Heart left ventricle (tissue), 16 donors: ENCODE results near the gene SCAANT1. TPM values are rescaled to one million over a fixed set of nuclear protein-coding genes. Genes with fewer than 3 reads are reported as not detected.

ENCODE experiments used
- ATAC-seq, 4 donors: fragments of 200-7000 bp; cut with Tn5 transposase; one replicate each; pipeline ENCODE4 v1.9.1; 2020 to 2022; ENCODE audit warnings: moderate library complexity in 4 of 4, mild to moderate bottlenecking in 3 of 4, moderate number of reproducible peaks in 1 of 4
- DNase-seq, 5 donors: peaks; one replicate each; pipeline ENCODE4 v3.0.0-alpha.2; 2020
- H3K27ac ChIP-seq, 12 donors: fragments of 200-600 bp; sonication (generic) in 4 of 12; one replicate each; pipeline versions ENCODE4 v1.5.0 to v1.8.0; 2016 to 2022; ENCODE audit warnings: mild to moderate bottlenecking in 2 of 12
- H3K27me3 ChIP-seq, 9 donors: fragments of 200-600 bp; sonication (generic) in 2 of 9; one replicate each; pipeline versions ENCODE4 v1.5.1 to v1.8.0; 2016 to 2022; ENCODE audit warnings: mild to moderate bottlenecking in 3 of 9
- H3K36me3 ChIP-seq, 9 donors: fragments of 200-600 bp; sonication (generic) in 2 of 9; one replicate each; pipeline versions ENCODE4 v1.5.0 to v1.8.0; 2018 to 2022; ENCODE audit warnings: mild to moderate bottlenecking in 2 of 9
- H3K4me1 ChIP-seq, 12 donors: fragments of 200-600 bp; sonication (generic) in 4 of 12; one replicate each; pipeline versions ENCODE4 v1.5.0 to v1.8.0; 2016 to 2022; ENCODE audit warnings: mild to moderate bottlenecking in 3 of 12
- H3K4me3 ChIP-seq, 12 donors: fragments of 200-600 bp; sonication (generic) in 4 of 12; one replicate each; pipeline versions ENCODE4 v1.5.0 to v1.8.0; 2017 to 2022; ENCODE audit warnings: mild to moderate bottlenecking in 9 of 12, moderate library complexity in 4 of 12
- H3K9me3 ChIP-seq, 12 donors: fragments of 200-600 bp; sonication (generic) in 4 of 12; one replicate each; pipeline versions ENCODE4 v1.5.0 to v1.8.0; 2016 to 2022; ENCODE audit warnings: mild to moderate bottlenecking in 1 of 12
- POLR2A ChIP-seq, 2 donors: fragments of 450-650 bp; IDR thresholded peaks; one replicate each; pipeline ENCODE4 v1.6.1; 2017; ENCODE audit warnings: antibody characterized with exemption in 2 of 2, mild to moderate bottlenecking in 2 of 2, moderate library complexity in 2 of 2
- WGBS, 4 donors: extraction: QIAGEN DNeasy Blood & Tissue Kit in 2 of 4; methylation state at CpG; one replicate each; pipeline versions ENCODE4 v1.1.5 to v1.1.7; 2013 to 2018; 5-methylcytosine and 5-hydroxymethylcytosine counted together
- intact Hi-C, 10 donors: fragments of 100-400 bp; cut with DNase I; formaldehyde crosslinking; loops; one replicate each; pipeline versions ENCODE4 v1.11.1 to v1.14.2; 2022
- polyA plus RNA-seq, 2 donors: library from polyadenylated mRNA; stranded (reverse); fragments of 200-250 nt; gene quantifications; one replicate each; pipeline ENCODE4 v1.2.3, GENCODE V29; 2013
- total RNA-seq, 9 donors: library from RNA; depleted of rRNA in 2 of 9; stranded (reverse); fragments of >200 nt in 2 of 9; fragmentation: NEBNext Ultra II Directional in 3 of 9; extraction: Animal tissue kit (Norgen Biotek cat#: 25700) in 3 of 9; gene quantifications; one replicate each; pipeline versions ENCODE4 v1.1.0 to v1.2.4, GENCODE V29; 2016 to 2023
- TF ChIP-seq, protein P1 (sequence below), 12 donors: fragments of 200-600 bp; sonication (generic) in 4 of 12; IDR thresholded peaks; one replicate each; pipeline versions ENCODE4 v1.5.0 to v1.8.0; 2018 to 2022; ENCODE audit warnings: antibody characterized with exemption in 12 of 12, mild to moderate bottlenecking in 5 of 12
- donor health status: ischemic (EF 13 %, LVEDD 7.1; RV severe dilation, severe dysfunction).
- donor health status: healthy with polysubstance abuse.
- donor health status: DM: no; HTN: yes; CAD: no.
- donor health status: DM: no; HTN: no; CAD: no.
- donor health status: ischemic (EF 25% LVEDD 6.9; RV normal size, moderate dysfunction).
- donor health status: ischemic (EF 25% LVEDD 5.7; RV mildly dilated, moderate dysfunction).
- donor health status: healthy.
- donor health status: DM: yes; HTN: yes; CAD: no.
- donor health status: ischemic (EF 35%, LVEDD 5.7; RV mildly dilated, moderate dysfunction).
- donor health status: nonischemic (EF 11% LVEDD 7.7; RV severe dilation, severe dysfunction).
- donor health status: DM: yes; HTN: yes; CAD: no.
- donor health status: PGD.
- donor health status: ischemic (EF 29% LVEDD 5.4; RV normal size, mild dysfunction).
- donor health status: nonischemic (EF 23%, LVEDD 6.1; RV moderate dilation, normal function).

The SCAANT1 gene
- total and polyA plus RNA-seq, 11 donors: not detected

GRCh38 chr3:63869940-63870614 lies 42.1 kb downstream of the SCAANT1 start:
- Histone ChIP-seq H3K27me3 (no peaks in the 10 kb centered on the region), H3K27ac (no peak overlapping the region), H3K4me1 (peaks cover 0 to 25% (median 6%) of the 10 kb centered on the region in 12 donors), H3K36me3 (peaks cover 0 to 7% (median 0%) of the 10 kb centered on the region in 9 donors), H3K4me3 (no peak overlapping the region), H3K9me3 (no peaks in the 10 kb centered on the region)
- WGBS, 4 donors: 85 to 91% (median 88%) methylated on average over 3 of the region's 3 CpGs
- no peak for DNase-seq
- TF ChIP-seq, protein P1, sequence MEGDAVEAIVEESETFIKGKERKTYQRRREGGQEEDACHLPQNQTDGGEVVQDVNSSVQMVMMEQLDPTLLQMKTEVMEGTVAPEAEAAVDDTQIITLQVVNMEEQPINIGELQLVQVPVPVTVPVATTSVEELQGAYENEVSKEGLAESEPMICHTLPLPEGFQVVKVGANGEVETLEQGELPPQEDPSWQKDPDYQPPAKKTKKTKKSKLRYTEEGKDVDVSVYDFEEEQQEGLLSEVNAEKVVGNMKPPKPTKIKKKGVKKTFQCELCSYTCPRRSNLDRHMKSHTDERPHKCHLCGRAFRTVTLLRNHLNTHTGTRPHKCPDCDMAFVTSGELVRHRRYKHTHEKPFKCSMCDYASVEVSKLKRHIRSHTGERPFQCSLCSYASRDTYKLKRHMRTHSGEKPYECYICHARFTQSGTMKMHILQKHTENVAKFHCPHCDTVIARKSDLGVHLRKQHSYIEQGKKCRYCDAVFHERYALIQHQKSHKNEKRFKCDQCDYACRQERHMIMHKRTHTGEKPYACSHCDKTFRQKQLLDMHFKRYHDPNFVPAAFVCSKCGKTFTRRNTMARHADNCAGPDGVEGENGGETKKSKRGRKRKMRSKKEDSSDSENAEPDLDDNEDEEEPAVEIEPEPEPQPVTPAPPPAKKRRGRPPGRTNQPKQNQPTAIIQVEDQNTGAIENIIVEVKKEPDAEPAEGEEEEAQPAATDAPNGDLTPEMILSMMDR (IDR thresholded peaks at IDR 0.05): no peak
- TF ChIP-seq POLR2A (IDR thresholded peaks at IDR 0.05): no peak
- ATAC-seq: no peak
- intact Hi-C loops: loop anchor here in 5 of 10 donors (5.0 to 10.0 kb wide), 3 partner anchors 32 to 125 kb away; partner anchors contain the start of gene SCAANT1 (in 1 of the 5)

DNA sequence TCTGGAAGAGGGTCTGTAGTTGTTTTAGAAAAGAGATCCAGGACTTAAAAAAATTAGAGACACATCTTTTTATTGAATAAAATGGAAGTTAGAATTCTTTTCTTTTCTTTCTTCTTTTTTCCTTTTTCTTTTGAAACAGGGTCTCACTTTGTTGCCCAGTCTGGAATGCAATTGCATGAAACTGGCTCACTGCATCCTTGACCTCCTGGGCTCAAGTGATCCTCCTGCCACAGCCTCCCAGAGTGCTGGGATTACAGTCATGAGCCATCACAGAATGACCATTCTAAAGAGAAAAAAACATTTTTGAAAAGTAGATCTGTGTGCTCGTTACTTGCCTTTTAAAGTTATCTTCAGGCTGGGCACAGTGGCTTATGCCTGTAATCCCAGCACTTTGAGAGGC lies 45.0 kb downstream of the SCAANT1 start:
- intact Hi-C loops: loop anchor here in 5 of 10 donors (5.0 to 10.0 kb wide), 3 partner anchors 35 to 128 kb away; partner anchors contain the start of gene SCAANT1 (in 1 of the 5)
- Histone ChIP-seq H3K9me3 (no peaks in the 10 kb centered on the region), H3K4me3 (no peak overlapping the region), H3K27me3 (no peaks in the 10 kb centered on the region), H3K4me1 (peaks cover 3 to 26% (median 16%) of the 10 kb centered on the region in 12 donors), H3K27ac (no peak overlapping the region), H3K36me3 (peaks cover 0 to 7% (median 0%) of the 10 kb centered on the region in 9 donors)
- WGBS, 4 donors: 95 to 100% (median 96%) methylated on average over 1 of the region's 1 CpG
- no peak for TF ChIP-seq POLR2A (IDR thresholded peaks at IDR 0.05)
- TF ChIP-seq, protein P1 (IDR thresholded peaks at IDR 0.05): no peak
- DNase-seq (no peak), ATAC-seq (no peak)

DNA sequence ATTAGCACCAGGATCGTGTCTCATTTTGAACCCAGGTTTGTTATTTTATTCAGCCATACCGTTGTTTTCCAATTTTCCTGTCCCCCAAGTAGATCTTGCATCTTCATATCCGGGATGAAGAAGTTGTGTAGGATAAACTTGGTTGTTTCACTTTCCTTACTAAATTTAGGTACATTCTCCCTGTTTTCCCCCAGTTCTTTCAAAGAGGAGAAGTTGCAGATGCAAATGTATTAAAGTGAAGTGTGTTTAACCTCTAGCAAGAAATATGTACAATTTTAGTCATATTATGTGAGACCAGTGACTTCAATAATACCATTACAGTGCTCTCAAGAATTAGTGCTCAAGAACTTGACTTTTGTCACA lies 47.2 kb downstream of the SCAANT1 start:
- WGBS, 4 donors: 7 to 15% (median 8%) methylated on average over 3 of the region's 3 CpGs

More for the DNA sequence above, 47.2 kb downstream of the SCAANT1 start:
- DNase-seq (no peak), ATAC-seq (no peak)
- no peaks in the 10 kb centered on the region for H3K27me3 ChIP-seq
- H3K36me3 ChIP-seq: peaks cover 0 to 7% (median 0%) of the 10 kb centered on the region in 9 donors
- peak overlapping the region; percentile 89 to 99 (median 96) for H3K4me3 ChIP-seq
- H3K4me1 ChIP-seq: peaks cover 3 to 22% (median 15%) of the 10 kb centered on the region in 12 donors
- TF ChIP-seq, protein P1 (IDR thresholded peaks at IDR 0.05): no peak
- TF ChIP-seq POLR2A (IDR thresholded peaks at IDR 0.05): no peak
- H3K9me3 ChIP-seq: no peaks in the 10 kb centered on the region
- H3K27ac ChIP-seq: peak overlapping the region in 11 of 12 donors; percentile 19 to 95 (median 88)
- intact Hi-C loops: loop anchor here in 8 of 10 donors (2.0 to 10.0 kb wide), 5 partner anchors 37 to 130 kb away; partner anchors contain the start of gene SCAANT1 (in 5 of the 8)
